Tibial nerve (tissue), 4 donors: ENCODE measurements around the gene NOP58. TPM values are rescaled to one million over a fixed set of nuclear protein-coding genes. Genes with fewer than 3 reads are reported as not detected.
"Not testable (repeated sequence)": the region's sequence is repeated elsewhere in the genome, so short reads cannot be mapped to it uniquely, and the experiment has no call there.

Experiments
- DNase-seq, 2 donors: peaks; one replicate each; pipeline ENCODE4 v3.0.0-alpha.2; 2019; ENCODE audit warnings: low spot score in 2 of 2
- H3K27ac ChIP-seq, 4 donors: fragments of 200-600 bp; sonication (generic) in 3 of 4; one replicate each; pipeline ENCODE4 v1.5.1; 2017 to 2019; ENCODE audit warnings: mild to moderate bottlenecking in 1 of 4
- H3K27me3 ChIP-seq, 2 donors: fragments of 200-600 bp; sonication (generic) in 1 of 2; one replicate each; pipeline versions ENCODE4 v1.5.1 to v1.6.0; 2017 to 2019
- H3K36me3 ChIP-seq, 3 donors: fragments of 200-600 bp; sonication (generic); one replicate each; pipeline ENCODE4 v1.5.1; 2018 to 2019
- H3K4me1 ChIP-seq, 4 donors: fragments of 200-600 bp; sonication (generic) in 3 of 4; one replicate each; pipeline ENCODE4 v1.5.1; 2017 to 2019
- H3K4me3 ChIP-seq, 4 donors: fragments of 200-600 bp; sonication (generic) in 3 of 4; one replicate each; pipeline ENCODE4 v1.5.1; 2017 to 2019; ENCODE audit warnings: mild to moderate bottlenecking in 1 of 4, moderate library complexity in 1 of 4
- H3K9me3 ChIP-seq, 4 donors: fragments of 200-600 bp; sonication (generic) in 3 of 4; one replicate each; pipeline ENCODE4 v1.5.1; 2017 to 2019
- CTCF ChIP-seq, 5 experiments: fragments of 200-600 bp in 3 of 5; fragments of 450-650 bp in 2 of 5; sonication (generic) in 3 of 5; IDR thresholded peaks; one replicate each; pipeline ENCODE4 v1.5.1; 2016 to 2019; ENCODE audit warnings: antibody characterized with exemption in 5 of 5, mild to moderate bottlenecking in 3 of 5, moderate library complexity in 2 of 5
- EP300 ChIP-seq, 2 donors: sonication (generic); formaldehyde crosslinking; IDR thresholded peaks; one replicate each; pipeline ENCODE4 v1.6.1; 2017; ENCODE audit warnings: antibody characterized with exemption in 2 of 2, mild to moderate bottlenecking in 1 of 2
- POLR2A ChIP-seq, 2 donors: fragments of 450-650 bp; IDR thresholded peaks; one replicate each; pipeline ENCODE4 v1.6.1; 2017; ENCODE audit warnings: antibody characterized with exemption in 2 of 2, mild to moderate bottlenecking in 2 of 2, moderate library complexity in 2 of 2
- WGBS, 2 donors: methylation state at CpG; one replicate each; pipeline ENCODE4 v1.1.5; 2018; 5-methylcytosine and 5-hydroxymethylcytosine counted together
- total RNA-seq, 4 donors: library from RNA; depleted of rRNA; stranded (reverse); fragments of >200 nt; gene quantifications; one replicate each; pipeline ENCODE4 v1.1.0, GENCODE V29; 2016

Gene NOP58
- total RNA-seq, 4 donors from 2014 or later = 52.9 to 72.8 (median 69.6) TPM

DNA sequence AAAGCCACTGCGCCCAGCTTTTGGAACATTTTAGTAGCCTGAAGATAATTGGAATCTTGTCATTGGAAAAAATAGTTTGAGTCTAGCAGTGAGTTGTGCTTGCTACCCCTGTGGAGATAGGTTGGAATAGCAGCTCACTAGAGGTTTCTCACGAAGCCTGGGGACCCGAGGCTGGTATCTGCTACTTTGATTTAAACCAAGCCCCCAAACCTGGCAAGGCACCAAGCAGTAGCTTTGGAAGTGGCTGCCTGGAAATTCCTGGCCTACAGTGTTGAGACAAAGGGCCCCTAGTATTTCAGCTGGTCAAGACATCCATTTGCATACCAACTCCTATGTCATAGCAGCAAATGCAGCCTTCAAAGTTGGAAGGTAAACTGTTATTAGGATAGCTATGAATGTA lies 42.1 kb downstream of the NOP58 start:
- Histone ChIP-seq H3K36me3 (peaks cover 0 to 88% (median 12%) of the 10 kb centered on the region in 3 donors), H3K4me3 (no peak overlapping the region), H3K4me1 (no peaks in the 10 kb centered on the region), H3K9me3 (no peaks in the 10 kb centered on the region), H3K27me3 (no peaks in the 10 kb centered on the region), H3K27ac (no peak overlapping the region)
- DNase-seq = no peak
- TF ChIP-seq POLR2A (IDR thresholded peaks at IDR 0.05) (no peak), EP300 (IDR thresholded peaks at IDR 0.05) (no peak), CTCF (IDR thresholded peaks at IDR 0.05) (no peak)
- 72 to 83% methylated on average over 3 of the region's 3 CpGs for WGBS, 2 donors

DNA sequence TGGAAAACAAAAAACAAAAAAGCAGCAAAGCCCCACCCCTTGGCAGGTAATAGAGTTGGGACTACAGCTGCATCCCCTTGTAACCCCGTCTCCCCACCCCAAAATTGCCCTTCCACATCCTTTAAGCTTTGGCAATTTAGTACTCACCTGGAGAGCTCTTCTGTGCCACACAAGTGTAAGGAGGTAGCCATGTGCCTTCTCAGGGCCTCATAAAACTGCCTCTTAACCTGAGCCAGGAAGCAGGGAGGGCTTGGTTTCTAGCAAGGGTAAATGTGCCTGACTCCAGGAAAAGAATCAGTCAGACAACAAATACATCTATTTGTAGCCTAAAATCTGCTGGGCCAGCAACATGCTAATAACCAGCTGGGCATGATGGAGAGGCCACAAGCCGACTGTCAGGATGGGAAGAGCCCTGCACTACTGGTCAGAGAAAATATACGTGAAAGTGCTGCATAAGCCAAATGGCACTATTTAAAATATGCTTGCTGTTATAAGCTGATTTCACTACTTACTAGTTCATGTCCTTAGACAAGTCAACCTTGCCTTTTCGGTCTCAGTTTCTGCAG lies 46.3 kb downstream of the NOP58 start:
- WGBS, 2 donors = 80 to 89% methylated on average over 4 of the region's 4 CpGs
- no peaks in the 10 kb centered on the region for H3K27me3 ChIP-seq
- H3K36me3 ChIP-seq = peaks cover 0 to 51% (median 0%) of the 10 kb centered on the region in 3 donors
- H3K4me3 ChIP-seq = no peak overlapping the region
- no peak for DNase-seq
- H3K9me3 ChIP-seq = no peaks in the 10 kb centered on the region
- no peak overlapping the region for H3K27ac ChIP-seq
- peaks cover 0 to 6% (median under 1%) of the 10 kb centered on the region in 4 donors for H3K4me1 ChIP-seq
- TF ChIP-seq CTCF (IDR thresholded peaks at IDR 0.05) (no peak), POLR2A (IDR thresholded peaks at IDR 0.05) (no peak), EP300 (IDR thresholded peaks at IDR 0.05) (no peak)

DNA sequence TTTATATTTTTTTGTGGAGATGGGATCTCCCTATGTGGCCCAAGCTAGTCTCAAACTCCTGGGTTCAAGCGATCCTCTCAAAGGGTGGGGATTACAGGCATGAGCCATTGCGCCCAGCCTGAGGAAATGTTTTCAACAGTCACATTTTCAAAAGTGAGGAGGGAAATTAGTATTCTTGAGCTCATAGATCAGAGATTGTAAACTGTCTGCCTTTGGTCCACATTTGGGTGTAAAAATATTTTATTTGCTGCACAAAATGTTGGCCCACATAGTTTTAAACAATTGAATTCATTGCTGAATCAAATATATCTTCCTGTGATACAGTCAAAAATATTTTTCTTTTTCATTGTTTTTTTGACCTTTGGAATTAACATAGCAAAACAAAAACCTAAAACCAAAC lies 48.6 kb downstream of the NOP58 start:
- WGBS, 2 donors = 88 to 89% methylated on average over 2 of the region's 2 CpGs
- Histone ChIP-seq H3K9me3 (no peaks in the 10 kb centered on the region), H3K4me1 (peaks cover 0 to 17% (median 6%) of the 10 kb centered on the region in 4 donors), H3K4me3 (no peak overlapping the region), H3K27ac (no peak overlapping the region), H3K27me3 (no peaks in the 10 kb centered on the region), H3K36me3 (peaks cover 0 to 33% (median 0%) of the 10 kb centered on the region in 3 donors)
- DNase-seq = no peak
- TF ChIP-seq EP300 (IDR thresholded peaks at IDR 0.05) = no peak
- no peak for TF ChIP-seq POLR2A (IDR thresholded peaks at IDR 0.05)
- no peak for TF ChIP-seq CTCF (IDR thresholded peaks at IDR 0.05)

DNA sequence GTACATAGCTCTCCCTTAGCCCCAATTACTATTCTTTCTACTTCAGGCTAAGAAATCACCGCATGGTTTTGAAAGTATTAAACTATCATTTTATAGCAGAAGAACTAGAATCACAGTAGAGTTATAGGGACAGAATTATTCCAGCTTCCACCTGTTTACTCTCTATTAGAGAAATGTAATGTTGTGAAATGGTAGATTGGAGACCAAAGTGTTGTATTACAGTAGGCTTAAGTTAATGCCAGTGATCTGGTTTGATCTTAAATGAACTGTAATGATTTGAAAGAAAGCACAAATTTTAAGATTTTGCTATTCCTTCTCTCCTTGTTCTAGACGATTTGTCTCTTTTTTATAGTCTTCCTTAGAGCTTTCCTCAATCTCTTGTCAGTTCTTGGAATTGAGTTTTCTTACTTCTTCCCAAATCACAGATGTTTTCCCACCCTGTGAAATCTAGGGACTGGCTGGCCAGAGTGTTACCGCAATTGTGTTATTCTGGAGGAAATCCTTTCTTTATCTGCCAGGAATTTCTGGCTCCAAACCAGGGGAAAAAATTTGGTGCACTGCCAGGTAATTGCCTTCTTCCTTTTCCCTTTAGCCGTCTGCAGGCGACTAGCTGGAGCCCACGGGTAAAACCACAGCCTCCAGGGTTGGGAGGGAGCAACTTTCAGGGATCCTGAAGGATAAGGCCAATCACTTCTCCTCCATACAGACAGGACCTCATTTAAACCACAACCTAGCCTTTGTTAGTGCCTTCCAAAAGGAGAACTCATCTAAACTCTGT lies 51.7 kb downstream of the NOP58 start:
- Histone ChIP-seq H3K27ac (peak overlapping the region in 1 of 4 donors; percentile 32), H3K4me1 (peaks cover 0 to 17% (median 6%) of the 10 kb centered on the region in 4 donors), H3K4me3 (no peak overlapping the region), H3K9me3 (no peaks in the 10 kb centered on the region), H3K27me3 (no peaks in the 10 kb centered on the region), H3K36me3 (peaks cover 0 to 16% (median 0%) of the 10 kb centered on the region in 3 donors)
- WGBS, 2 donors = 11 to 14% methylated on average over 6 of the region's 6 CpGs
- TF ChIP-seq EP300 (IDR thresholded peaks at IDR 0.05) (peak in 1 of 2 donors; percentile 82), CTCF (IDR thresholded peaks at IDR 0.05) (no peak)
- DNase-seq = peak; percentile 35 to 83

DNA sequence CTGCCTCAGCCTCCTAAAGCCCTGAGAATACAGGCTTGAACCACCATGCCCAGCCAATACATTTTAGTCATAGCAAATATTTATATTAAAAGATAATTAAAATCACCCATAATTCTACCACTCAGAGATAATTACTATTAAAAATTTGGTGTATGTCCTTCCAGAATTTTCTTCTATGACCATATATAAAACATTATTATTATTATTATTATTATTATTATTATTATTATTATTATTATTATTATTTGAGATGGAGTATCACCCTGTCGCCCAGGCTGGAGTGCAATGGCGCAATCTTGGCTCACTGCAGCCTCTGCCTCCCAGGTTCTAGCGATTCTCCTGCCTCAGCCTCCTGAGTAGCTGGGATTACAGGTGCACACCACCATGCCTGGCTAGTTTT lies 54.8 kb downstream of the NOP58 start:
- H3K36me3 ChIP-seq = peaks cover 0 to 38% (median 0%) of the 10 kb centered on the region in 3 donors
- not testable (repeated sequence) for H3K9me3 ChIP-seq, H3K27ac ChIP-seq, DNase-seq, H3K27me3 ChIP-seq, H3K4me3 ChIP-seq
- peaks cover 0 to 17% (median 6%) of the 10 kb centered on the region in 4 donors for H3K4me1 ChIP-seq
- 89 to 97% methylated on average over 3 of the region's 3 CpGs for WGBS, 2 donors
